ENCODE measurements around the gene XXYLT1. TPM values are rescaled to one million over a fixed set of nuclear protein-coding genes. Genes with fewer than 3 reads are reported as not detected.
A peak's percentile ranks its signal among the peaks of the same experiment; 100 is the strongest.

The XXYLT1 gene
- total and polyA plus RNA-seq, 9 of the 15 experiments (the other 6 are each of a cell fraction or from before 2014, with no cell fraction given): 1.9 to 18.9 (median 15.0) TPM

GRCh38 chr3:195162816-195163215 is 108.1 kb downstream of the XXYLT1 start (continued):
- TF ChIP-seq TOE1 (IDR thresholded peaks at IDR 0.05; ENCODE audit: borderline replicate concordance) (no peak), TOE1 (CRISPR knock-in tag; IDR thresholded peaks at IDR 0.05; ENCODE audit: borderline replicate concordance, low read depth) (no peak), CTCFL (IDR thresholded peaks at IDR 0.05; ENCODE audit: borderline replicate concordance, insufficient read depth, low read depth, low read length, poor library complexity, severe bottlenecking) (no peak), IRF2 (CRISPR knock-in tag; IDR thresholded peaks at IDR 0.05) (no peak), USF1 (CRISPR knock-in tag; IDR thresholded peaks at IDR 0.05) (no peak), ZFPM2 (CRISPR knock-in tag; IDR thresholded peaks at IDR 0.05) (no peak), NCOA1 (IDR thresholded peaks at IDR 0.05; ENCODE audit: low read depth) (no peak)

- FAIRE-seq (peak; percentile 80), DNase-seq (ENCODE audit: extremely low read depth in 1 of 4, low spot score in 3 of 4) (peak in 2 of 4 experiments; percentile 82 to 84), ATAC-seq (peak; percentile 71)
- H3K4me2 ChIP-seq (ENCODE audit: insufficient read depth, low read length): peak overlapping the region; percentile 63
- no peak overlapping the region for H3K4me3 ChIP-seq
- peak overlapping the region; percentile 47 to 80 for H3K9ac ChIP-seq (ENCODE audit: insufficient read depth in 1 of 2, low read depth in 2 of 2, low read length in 2 of 2)
- H3K27me3 ChIP-seq (ENCODE audit: control insufficient read depth in 2 of 2, insufficient read depth in 2 of 2, low read length in 2 of 2): no peaks in the 10 kb centered on the region; a peak in 1 of 5 replicates
- peak overlapping the region; percentile 78 for H2AFZ ChIP-seq (ENCODE audit: low read depth, low read length)
- POLR2A ChIA-PET: interaction anchor here (0.6 to 2.0 kb wide), 6 partner anchors 8 to 510 kb away, joined by 3 to 7 read pairs (median 4); no protein-coding TSS in a partner anchor
- no peaks in the 10 kb centered on the region for H3K9me3 ChIP-seq (replicated peaks; ENCODE audit: control insufficient read depth, insufficient read depth, low read depth, low read length)
- no peaks in the 10 kb centered on the region for H4K20me1 ChIP-seq (replicated peaks; ENCODE audit: control insufficient read depth, insufficient read depth, low read length)
- BruUV-seq (replicated peaks): no TSS peak
- intact Hi-C loops (cut with micrococcal nuclease) (no loop called here), in situ Hi-C loops (cut with MboI) (no loop called here)
- CTCF ChIA-PET (ENCODE audit: low intra/inter-chr PET ratio): no interaction called here
- WGBS (ENCODE audit: insufficient coverage, low coverage, missing lambda C conversion rate): 35% methylated on average over 15 of the region's 15 CpGs
- peaks cover 43 to 72% of the 10 kb centered on the region in 2 experiments for H3K4me1 ChIP-seq (replicated peaks in 1 of 2; ENCODE audit: control insufficient read depth in 2 of 2, insufficient read depth in 2 of 2, low read length in 2 of 2)
- H3K27ac ChIP-seq (ENCODE audit: extremely low read depth, low read depth, low read length): peak overlapping the region; percentile 92
- peaks cover 45% of the 10 kb centered on the region for H3K79me2 ChIP-seq (ENCODE audit: control insufficient read depth, insufficient read depth, low read length)
- no peaks in the 10 kb centered on the region; the same call in 2 of the 3 replicates for H3K36me3 ChIP-seq (ENCODE audit: control insufficient read depth, insufficient read depth, low read length)
- H3K9me1 ChIP-seq (ENCODE audit: control insufficient read depth, insufficient read depth, low read length): no peaks in the 10 kb centered on the region
- TF ChIP-seq ZNF639 (CRISPR knock-in tag; conservative IDR thresholded peaks at IDR 0.05 in 1 of 2, IDR thresholded peaks at IDR 0.05 in 1 of 2) (peak in 1 of 2 experiments; percentile 83; a peak in 2 of 4 replicates), TCF15 (CRISPR knock-in tag; IDR thresholded peaks at IDR 0.05) (no peak)
These were observed 108.8 kb downstream of the XXYLT1 start for GRCh38 chr3:195162033-195162669.

All from K562 (cell line).